GM19395 (cell line): ENCODE results near the gene HDDC3.

Experiments used
- ATAC-seq: cut with Tn5 transposase; IDR thresholded peaks from one replicate; pipeline ENCODE4 v1.9.1; 2021; ENCODE audit warnings: mild to moderate bottlenecking, moderate library complexity; ENCODE audit not compliant: unreplicated experiment

Gene HDDC3

GRCh38 chr15:90954712-90955623 is 22.6 kb upstream of the HDDC3 start, which contains the start of gene RCCD1:
Gene RCCD1, plus strand, starts transcription at chr15:90954884. Its CDS starts 1,851 bp downstream, at chr15:90956735.
- peak; percentile 95 for ATAC-seq

DNA sequence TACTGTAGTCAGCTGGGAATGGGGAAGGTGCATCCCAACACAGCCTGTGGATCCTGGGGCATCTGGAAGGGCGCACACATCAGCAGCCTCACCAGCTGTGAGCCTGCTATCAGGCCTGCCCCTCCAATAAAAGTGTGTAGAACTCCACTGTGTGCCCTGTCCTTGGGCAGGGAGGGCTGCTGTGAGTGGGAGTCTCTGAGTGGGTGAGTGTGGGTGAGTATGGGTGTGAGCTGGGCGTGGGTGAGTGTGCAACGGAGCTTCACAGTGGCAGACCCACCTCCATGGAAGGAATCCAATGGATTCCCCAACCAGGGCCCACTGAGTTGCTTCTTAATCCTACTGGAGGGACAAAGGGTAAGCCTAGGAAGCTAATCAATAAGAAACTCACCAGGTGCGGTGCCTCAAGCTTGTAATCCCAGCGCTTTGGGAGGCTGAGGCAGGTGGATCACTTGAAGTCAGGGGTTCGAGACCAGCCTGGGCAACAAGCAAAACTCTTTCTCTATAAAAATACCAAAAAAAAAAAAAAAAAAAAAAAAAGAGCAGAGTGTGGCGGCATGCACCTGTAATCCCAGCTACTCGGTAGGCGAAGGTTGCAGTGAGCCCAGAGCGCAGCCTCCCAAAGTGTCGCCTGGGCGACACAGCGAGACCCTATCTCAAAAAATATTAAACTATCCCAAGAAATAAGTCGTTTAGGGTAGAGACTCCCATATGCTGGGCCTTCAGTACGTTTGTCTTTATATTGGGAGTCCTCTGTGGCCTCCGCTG is 21.8 kb upstream of the HDDC3 start:
- ATAC-seq, result no peak

GRCh38 chr15:90952901-90953677 is 20.7 kb upstream of the HDDC3 start:
- ATAC-seq, result no peak

- no peak for ATAC-seq
These were observed 18.3 kb upstream of the HDDC3 start for GRCh38 chr15:90950676-90951075.

- ATAC-seq, result no peak
These were observed 17.8 kb upstream of the HDDC3 start for GRCh38 chr15:90949979-90950675.

- ATAC-seq, result no peak
These were observed 16.2 kb upstream of the HDDC3 start for GRCh38 chr15:90948506-90948905.

DNA sequence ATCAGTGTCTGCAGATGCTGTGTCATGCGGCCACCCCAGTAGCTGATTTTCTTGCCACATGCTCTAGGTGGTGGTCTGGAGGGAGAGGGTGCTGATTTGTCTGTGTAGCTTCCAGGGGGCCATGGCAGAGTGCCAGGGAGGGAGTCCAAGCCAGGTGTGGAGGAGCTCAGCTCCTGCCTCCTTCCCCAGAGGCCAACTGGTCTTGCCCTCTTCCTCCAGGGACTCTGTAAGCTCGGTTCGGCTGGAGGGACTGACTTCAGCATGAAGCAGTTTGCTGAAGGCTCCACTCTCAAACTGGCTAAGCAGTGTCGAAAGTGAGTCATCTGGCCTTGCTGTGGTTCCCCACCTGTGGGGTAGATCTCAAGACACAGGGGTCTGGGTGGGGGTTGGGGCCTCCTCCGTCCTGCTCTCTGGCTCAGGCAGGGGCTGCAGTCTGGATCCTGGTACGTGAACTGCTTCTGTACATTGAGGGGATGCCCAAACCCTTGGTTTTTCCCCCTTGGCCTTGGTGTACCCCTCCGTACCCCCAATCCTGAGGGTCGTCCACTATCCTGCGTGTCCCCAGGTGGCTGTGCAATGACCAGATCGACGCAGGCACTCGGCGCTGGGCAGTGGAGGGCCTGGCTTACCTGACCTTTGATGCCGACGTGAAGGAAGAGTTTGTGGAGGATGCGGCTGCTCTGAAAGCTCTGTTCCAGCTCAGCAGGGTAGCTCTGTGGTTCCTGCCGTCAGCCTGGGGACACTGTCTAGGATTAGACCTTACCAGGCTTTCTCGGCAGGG is 15.4 kb upstream of the HDDC3 start:
- ATAC-seq, result no peak

DNA sequence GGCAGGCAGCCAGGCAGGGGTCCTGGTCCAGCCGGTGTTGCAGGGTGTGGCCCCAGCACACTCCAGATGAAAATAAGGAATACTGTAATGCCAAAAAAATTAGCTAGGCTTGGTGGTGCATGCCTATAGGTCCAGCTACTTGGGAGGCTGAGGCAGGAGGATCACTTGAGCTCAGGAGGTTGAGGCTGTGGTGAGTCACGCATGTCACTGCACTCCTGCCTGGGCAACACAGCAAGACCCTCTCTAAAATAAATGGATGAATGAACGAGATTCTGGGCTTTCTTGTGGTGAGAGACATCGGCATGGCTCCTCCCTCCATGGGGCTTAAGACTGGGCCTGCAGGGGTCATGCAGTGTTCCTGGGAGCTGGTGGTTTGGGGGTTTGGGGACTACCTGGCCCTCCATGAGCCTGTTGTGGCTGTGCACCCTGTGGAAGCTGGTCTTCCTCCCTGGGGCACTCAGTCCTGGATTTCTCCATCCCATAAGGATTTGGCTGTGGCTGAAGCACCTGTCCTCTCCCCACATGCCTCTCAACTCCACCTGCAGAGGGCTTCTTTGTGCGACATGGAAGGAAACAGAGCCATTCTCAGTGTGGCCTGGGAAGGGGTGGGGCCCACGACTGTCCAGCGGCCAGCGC is 14.7 kb upstream of the HDDC3 start:
- no peak for ATAC-seq

DNA sequence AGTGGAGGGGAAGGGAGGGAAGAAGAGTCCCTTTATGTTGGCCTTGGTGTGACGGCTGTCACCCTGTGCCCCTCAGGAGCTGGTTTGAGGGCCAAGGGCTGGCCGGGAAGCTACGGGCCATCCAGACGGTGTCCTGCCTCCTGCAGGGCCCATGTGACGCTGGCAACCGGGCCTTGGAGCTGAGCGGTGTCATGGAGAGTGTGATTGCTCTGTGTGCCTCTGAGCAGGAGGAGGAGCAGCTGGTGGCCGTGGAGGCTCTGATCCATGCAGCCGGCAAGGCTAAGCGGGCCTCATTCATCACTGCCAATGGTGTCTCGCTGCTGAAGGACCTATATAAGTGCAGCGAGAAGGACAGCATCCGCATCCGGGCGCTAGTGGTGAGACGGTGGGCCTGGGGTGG is 14.2 kb upstream of the HDDC3 start:
- no peak for ATAC-seq

GRCh38 chr15:90945091-90945490 is 12.7 kb upstream of the HDDC3 start:
- ATAC-seq, result no peak

GRCh38 chr15:90942354-90943120 is 10.2 kb upstream of the HDDC3 start:
- ATAC-seq, result no peak

GRCh38 chr15:90941038-90941437 is 8.7 kb upstream of the HDDC3 start:
- no peak for ATAC-seq

- no peak for ATAC-seq
These were observed 7.4 kb upstream of the HDDC3 start for GRCh38 chr15:90939756-90940155.

DNA sequence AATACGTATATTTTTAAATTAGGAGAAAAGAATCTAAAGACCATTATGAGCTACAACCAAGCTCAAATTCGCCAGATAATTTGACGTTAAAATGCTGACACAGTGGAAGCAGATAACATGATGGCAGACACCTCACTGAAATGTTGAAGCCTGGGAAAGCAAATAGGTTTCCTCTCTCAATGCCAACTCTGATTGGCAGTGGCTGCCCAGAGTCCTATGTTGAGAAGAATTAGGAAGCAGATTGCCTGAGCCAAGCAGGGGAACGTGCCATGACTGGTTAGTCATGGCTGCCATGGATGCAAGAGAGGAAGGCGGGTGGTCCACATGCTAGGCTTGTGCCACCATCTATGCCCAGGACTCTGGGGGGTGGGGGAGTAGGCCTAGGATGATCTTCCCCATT is 5.9 kb upstream of the HDDC3 start:
- no peak for ATAC-seq

- ATAC-seq, result no peak
These were observed 4.5 kb upstream of the HDDC3 start for GRCh38 chr15:90936823-90937222.

GRCh38 chr15:90934949-90935751 is 2.8 kb upstream of the HDDC3 start, which contains the start of gene UNC45A:
Gene UNC45A, plus strand, starts transcription at chr15:90935285. Its CDS starts 40 bp downstream, at chr15:90935325.
- peak; percentile 65 for ATAC-seq

GRCh38 chr15:90934256-90934948 is 2.1 kb upstream of the HDDC3 start:
- ATAC-seq, result peak; percentile 39
